ENCODE data around the gene IFNG-AS1. TPM values are rescaled to one million over a fixed set of nuclear protein-coding genes. Genes with fewer than 3 reads are reported as not detected.

IFNG-AS1 gene
- total RNA-seq, 1 donor from 2014 or later = not detected

DNA sequence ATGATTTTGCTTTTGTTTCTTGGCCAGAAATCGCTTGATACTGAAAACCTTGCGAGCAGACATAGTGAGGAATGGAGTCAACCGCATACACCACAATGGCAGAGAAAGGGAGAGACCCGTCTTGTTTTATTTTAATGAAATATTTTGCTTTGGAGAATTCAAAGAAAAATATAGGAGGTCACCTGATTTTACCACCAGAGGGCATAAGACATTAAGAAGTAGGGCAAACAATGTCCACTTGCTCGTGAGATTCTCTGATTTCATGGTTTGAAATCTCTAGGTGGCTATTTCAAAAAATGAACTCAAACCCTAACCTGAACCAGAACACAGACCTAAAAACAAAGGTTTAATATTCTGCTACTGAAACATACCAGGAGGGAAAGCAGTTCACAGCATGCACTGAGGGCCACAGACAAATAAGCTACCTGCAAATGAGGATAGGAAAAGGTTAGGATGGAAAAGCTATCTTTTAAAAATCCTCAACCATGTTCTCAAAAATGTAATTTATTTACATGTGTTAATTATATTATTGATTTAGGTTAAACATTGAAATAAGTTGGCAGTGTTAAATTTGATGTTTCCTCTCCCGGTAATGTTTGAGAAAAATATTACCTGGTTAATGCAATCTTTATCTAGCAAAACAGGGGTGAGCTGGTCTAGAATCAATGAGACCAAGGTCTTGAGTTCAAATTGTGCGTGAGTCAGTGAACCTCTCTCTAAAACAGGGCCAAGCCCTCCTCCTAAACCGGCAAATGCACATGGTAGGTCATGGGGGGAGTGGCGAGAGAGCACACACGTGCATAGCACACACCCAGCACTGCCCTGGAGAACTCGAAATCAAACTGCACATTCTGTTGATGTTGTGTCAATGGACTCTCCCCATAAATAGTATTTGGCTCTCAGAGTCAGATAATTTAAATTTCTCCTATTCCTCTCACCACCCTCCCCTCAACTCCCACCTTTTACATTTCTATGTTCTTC is 12.5 kb downstream of the IFNG-AS1 start:
- DNase-seq (ENCODE audit: extremely low spot score, unreplicated experiment) = no peak
- H3K27me3 Mint-ChIP-seq = no peaks in the 10 kb centered on the region
- no peaks in the 10 kb centered on the region for H3K4me1 Mint-ChIP-seq (ENCODE audit: unreplicated experiment)
- peaks cover 6% of the 10 kb centered on the region for H3K9me3 Mint-ChIP-seq
- TF ChIP-seq, protein P1, sequence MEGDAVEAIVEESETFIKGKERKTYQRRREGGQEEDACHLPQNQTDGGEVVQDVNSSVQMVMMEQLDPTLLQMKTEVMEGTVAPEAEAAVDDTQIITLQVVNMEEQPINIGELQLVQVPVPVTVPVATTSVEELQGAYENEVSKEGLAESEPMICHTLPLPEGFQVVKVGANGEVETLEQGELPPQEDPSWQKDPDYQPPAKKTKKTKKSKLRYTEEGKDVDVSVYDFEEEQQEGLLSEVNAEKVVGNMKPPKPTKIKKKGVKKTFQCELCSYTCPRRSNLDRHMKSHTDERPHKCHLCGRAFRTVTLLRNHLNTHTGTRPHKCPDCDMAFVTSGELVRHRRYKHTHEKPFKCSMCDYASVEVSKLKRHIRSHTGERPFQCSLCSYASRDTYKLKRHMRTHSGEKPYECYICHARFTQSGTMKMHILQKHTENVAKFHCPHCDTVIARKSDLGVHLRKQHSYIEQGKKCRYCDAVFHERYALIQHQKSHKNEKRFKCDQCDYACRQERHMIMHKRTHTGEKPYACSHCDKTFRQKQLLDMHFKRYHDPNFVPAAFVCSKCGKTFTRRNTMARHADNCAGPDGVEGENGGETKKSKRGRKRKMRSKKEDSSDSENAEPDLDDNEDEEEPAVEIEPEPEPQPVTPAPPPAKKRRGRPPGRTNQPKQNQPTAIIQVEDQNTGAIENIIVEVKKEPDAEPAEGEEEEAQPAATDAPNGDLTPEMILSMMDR (conservative IDR thresholded peaks at IDR 0.05) = peak; percentile 66
- H3K27ac Mint-ChIP-seq = no peak overlapping the region
- H3K4me3 Mint-ChIP-seq = no peak overlapping the region
- H3K36me3 Mint-ChIP-seq = no peaks in the 10 kb centered on the region

DNA sequence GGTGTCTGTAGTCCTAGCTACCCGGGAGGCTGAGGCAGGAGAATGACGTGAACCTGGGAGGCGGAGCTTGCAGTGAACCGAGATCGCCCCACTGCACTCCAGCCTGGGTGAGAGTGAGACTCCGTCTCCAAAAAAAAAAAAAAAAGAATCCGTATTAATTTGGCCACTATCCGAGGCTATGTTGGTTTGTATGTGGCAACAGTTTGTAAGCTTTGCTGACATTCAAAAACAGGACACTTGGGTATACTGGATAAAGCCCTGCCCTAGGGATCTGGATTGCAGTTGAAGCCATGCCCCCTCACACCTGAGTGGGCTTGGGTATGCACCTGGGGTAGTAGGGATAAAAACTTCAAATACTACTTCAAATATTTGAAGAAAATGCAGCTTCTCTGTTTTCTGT is 14.5 kb downstream of the IFNG-AS1 start:
- peaks cover 6% of the 10 kb centered on the region for H3K9me3 Mint-ChIP-seq
- TF ChIP-seq, protein P1 (conservative IDR thresholded peaks at IDR 0.05) = no peak
- no peak overlapping the region for H3K4me3 Mint-ChIP-seq
- H3K4me1 Mint-ChIP-seq (ENCODE audit: unreplicated experiment) = no peaks in the 10 kb centered on the region
- no peaks in the 10 kb centered on the region for H3K36me3 Mint-ChIP-seq
- no peaks in the 10 kb centered on the region for H3K27me3 Mint-ChIP-seq
- DNase-seq (ENCODE audit: extremely low spot score, unreplicated experiment) = no peak
- H3K27ac Mint-ChIP-seq = no peak overlapping the region

DNA sequence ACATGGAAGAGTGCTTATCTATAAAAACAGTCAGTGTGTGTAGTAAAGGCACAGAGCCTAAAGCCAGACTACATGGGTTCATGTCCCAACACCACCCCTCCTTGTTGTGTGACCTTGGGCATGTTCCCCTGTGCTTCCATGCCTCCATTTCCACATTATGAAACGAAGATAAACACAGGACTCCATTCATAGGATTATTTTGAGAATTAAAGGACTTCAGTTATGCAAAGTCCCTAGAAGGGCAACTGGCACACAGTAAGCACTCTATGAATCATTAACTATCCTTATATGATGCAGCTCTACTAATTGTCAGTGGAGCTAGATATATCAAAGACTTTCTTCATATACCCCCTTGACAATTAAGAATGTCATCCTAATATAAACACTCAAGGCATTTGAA is 17.8 kb downstream of the IFNG-AS1 start:
- Mint-ChIP-seq H3K9me3 (peaks cover 6% of the 10 kb centered on the region), H3K36me3 (no peaks in the 10 kb centered on the region), H3K4me1 (ENCODE audit: unreplicated experiment) (no peaks in the 10 kb centered on the region), H3K27ac (no peak overlapping the region), H3K4me3 (no peak overlapping the region), H3K27me3 (no peaks in the 10 kb centered on the region)
- no peak for DNase-seq (ENCODE audit: extremely low spot score, unreplicated experiment)
- TF ChIP-seq, protein P1 (conservative IDR thresholded peaks at IDR 0.05) = no peak

DNA sequence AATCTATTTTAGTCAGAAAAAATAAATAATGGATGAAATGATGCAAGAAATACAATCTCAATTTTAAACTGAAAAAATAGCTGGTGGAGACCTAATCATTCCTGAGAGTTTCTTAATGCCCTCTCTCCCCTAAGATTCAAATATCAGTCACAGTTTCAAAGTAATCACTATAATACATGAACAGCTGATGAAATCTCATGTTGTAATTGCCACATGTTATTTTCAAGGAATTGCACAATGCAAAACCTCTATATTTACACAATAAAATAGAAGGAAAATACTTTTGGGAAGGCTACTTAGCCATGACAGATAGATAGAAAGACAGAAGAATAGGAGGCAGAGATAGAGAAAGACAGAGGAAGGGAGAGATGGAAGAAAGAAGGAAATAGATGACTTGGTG is 18.2 kb downstream of the IFNG-AS1 start:
- Mint-ChIP-seq H3K27me3 (no peaks in the 10 kb centered on the region), H3K4me3 (no peak overlapping the region), H3K9me3 (peaks cover 6% of the 10 kb centered on the region), H3K4me1 (ENCODE audit: unreplicated experiment) (no peaks in the 10 kb centered on the region), H3K27ac (no peak overlapping the region), H3K36me3 (no peaks in the 10 kb centered on the region)
- DNase-seq (ENCODE audit: extremely low spot score, unreplicated experiment) = no peak
- TF ChIP-seq, protein P1 (conservative IDR thresholded peaks at IDR 0.05) = no peak

DNA sequence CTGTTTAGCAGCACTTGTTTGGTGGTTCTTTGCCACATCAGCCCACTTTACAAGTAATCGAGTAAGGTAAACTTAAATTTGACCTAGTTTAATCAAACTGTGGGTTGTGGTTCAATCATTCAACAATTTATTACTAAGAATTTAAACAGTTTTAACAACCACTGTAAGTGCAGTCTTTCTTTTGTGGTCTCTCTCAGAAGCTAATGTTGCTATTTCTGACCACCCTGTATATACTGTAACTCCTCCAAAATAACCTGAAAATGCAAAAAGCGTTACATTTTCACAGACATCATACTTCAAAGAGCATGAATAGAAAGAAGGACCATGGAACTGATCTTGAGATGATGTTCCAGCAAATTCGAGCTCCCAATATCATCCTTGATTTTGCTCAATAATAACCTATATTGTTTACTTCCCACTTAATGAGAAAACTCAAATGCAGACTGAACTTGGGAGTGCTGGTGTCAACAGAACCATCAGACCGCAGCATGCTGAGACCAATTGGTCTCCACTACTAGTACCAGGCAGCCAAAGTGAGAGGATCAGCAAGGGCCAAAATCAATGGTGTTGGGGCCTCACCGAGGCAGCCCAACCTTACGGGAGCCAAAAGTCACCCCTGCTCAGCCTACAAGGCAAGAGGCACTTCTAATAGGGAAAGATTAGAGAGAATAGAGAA is 22.1 kb downstream of the IFNG-AS1 start:
- no peak overlapping the region for H3K27ac Mint-ChIP-seq
- TF ChIP-seq, protein P1 (conservative IDR thresholded peaks at IDR 0.05) = no peak
- H3K4me1 Mint-ChIP-seq (ENCODE audit: unreplicated experiment) = no peaks in the 10 kb centered on the region
- no peak for DNase-seq (ENCODE audit: extremely low spot score, unreplicated experiment)
- no peaks in the 10 kb centered on the region for H3K9me3 Mint-ChIP-seq
- H3K4me3 Mint-ChIP-seq = no peak overlapping the region
- no peaks in the 10 kb centered on the region for H3K36me3 Mint-ChIP-seq
- H3K27me3 Mint-ChIP-seq = no peaks in the 10 kb centered on the region
